NCI-H1436 treated with DMSO at 0.1 percent for 48 hours (cell line): ENCODE results near the gene DCLRE1C.
"Not testable (repeated sequence)": the region's sequence is repeated elsewhere in the genome, so short reads cannot be mapped to it uniquely, and the experiment has no call there.

ENCODE experiments used
- DNase-seq: peaks from one replicate; lab custom pipeline; 2025; lab: John Stamatoyannopoulos, UW

Gene DCLRE1C

DNA sequence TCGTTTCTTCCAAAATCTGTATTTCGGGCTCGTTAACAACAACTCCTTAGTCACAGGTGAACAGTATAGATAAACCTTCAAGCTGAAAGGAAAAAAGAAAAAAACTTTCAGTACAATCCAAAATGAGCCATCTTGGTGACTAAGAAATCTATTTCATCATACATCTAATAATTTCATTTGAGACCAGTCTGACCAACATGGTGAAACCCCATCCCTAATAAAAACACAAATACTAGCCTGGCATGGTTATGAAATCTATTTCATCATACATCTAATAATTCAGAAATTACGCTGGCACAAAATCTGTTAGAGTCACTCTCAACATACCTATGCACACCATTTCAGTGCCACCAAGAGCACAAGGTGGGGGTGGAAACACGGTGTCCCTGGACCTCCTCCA lies 8.8 kb downstream of the DCLRE1C start:
- no peak for DNase-seq

DNA sequence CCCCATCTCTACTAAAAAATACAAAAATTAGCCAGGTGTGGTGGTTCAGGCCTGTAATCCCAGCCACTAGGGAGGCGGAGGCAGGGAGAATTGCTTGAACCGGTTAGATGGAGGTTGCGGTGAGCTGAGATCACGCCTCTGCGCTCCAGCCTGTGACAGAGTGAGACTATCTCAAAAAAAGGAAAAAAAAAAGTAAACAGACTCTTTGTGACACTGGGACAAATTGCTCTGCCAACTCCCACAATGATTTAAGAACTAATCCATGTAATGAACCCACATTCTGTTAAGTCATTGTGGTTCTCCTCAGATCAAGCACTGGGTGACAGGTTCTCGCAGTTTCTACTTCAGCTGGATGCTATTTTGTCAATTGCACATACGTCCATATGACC lies 11.0 kb downstream of the DCLRE1C start:
- not testable (repeated sequence) for DNase-seq

DNA sequence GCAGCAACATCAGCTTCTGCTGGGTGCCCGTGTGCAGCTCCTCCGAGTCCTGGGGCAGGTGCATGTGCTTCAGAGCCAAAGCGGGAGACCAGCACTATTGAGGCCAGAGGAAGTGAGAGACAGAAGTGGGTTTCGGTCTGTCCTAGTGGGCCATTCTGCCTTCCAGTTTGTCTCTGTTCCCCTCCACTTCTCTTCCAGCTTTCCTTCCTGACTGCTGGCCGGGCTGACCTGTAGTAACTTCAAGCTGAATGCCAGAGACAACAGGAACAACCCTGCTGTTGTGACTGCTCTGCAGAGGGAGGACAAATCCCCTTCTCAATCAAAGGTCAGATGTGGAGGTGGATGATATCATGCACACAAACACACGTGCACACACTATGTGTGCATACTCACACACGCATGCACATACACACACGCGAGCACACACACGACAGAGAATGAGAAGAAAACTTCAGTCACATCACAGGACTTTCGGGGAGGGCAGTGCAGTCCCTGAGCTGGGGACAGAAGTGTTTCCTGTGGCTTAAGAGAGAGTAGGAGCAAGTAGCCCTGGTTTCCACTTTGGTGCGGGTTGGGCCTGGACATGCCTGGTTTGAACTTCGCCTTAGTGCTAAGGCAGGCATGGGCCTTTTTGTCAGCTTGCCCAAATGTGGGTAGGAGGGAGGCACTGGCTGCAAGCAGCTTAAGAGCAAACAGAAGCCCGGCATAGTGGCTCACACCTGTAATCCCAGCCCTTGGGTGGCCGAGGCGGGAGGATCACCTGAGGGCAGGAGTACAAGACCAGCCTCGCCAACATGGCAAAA lies 11.5 kb downstream of the DCLRE1C start:
- DNase-seq = not testable (repeated sequence)

DNA sequence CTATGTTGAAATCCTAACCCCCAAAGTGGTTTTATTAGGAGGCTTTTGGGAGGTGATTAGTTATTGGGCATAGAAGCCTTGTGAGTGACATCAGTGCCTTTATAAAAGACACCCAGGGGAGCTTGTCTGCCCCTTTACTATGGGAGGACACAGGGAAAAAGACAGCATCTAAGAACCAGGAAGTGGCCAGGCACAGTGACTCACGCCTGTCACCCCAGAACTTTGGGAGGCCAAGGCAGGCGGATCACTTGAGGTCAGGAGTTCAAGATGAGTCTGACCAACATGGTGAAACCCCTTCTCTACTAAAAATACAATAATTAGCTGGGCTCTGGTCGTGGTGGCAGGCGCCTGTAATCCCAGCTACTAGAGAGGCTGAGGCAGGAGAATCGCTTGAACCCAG lies 14.9 kb downstream of the DCLRE1C start:
- DNase-seq = not testable (repeated sequence)

DNA sequence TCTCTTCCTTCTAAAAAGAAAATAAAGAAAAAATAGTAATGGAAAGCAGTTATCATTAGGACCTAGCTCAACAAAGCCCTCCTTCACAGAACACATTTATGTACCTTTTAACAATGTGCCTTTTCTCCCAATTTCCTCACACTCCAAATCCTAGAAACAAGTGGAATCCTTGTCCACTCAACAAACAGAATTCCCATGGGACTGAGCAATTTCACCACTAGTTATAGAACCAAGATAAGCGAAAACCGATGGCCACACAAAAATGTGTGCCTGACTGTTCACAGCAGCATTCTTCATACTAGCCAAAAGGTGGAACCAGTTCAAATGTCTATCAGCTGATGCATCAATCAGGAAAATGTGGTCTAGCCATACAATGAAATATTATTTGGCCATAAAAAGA lies 17.3 kb downstream of the DCLRE1C start:
- DNase-seq = no peak

DNA sequence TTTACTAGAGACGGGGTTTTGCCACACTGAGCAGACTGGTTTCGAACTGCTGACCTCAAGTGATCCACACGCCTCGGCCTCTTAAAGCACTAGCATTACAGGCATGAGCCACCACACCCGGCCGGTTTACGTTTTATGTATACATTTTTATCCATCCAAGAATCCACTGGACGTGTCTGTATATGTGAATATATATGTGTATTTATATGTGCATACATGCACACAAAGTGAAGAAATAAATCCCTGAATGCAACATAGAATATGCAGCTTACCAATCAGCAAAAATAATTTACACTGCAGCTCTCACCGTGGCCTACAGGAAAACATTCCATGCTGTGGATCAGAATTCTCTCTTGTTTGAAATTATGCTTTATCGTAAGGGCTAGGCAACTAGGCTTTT lies 23.3 kb downstream of the DCLRE1C start:
- no peak for DNase-seq

DNA sequence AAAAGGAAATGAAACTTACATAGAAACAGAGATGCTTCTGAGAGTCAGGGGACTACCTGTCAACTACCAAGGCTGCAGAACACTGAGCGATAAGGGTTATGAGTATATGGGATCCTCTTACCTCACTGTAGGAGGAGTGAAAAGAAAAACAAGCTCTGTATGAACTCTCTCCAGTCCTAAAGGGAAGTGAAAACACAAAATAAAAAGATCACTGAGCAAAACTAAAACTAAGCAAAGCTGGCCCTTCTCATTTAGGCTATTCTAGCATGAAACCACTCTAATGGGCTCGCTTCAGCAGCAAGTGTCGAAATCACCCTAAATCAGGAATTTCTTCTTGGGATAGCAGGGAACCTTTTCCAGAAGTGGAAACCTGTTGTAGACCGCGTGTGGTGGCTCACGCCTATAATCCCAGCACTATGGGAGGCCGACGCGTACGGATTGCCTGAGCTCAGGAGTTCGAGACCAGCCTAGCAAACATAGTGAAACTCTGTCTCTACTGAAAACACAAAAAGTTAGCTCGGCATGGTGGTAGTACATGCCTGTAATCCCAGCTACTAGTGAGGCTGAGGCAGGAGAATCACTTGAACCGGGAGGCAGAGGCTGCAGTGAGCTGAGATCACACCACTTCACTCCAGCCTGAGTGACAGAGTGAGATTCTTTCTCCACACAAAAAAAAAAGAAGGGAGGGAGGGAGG lies 27.0 kb downstream of the DCLRE1C start:
- DNase-seq = no peak

DNA sequence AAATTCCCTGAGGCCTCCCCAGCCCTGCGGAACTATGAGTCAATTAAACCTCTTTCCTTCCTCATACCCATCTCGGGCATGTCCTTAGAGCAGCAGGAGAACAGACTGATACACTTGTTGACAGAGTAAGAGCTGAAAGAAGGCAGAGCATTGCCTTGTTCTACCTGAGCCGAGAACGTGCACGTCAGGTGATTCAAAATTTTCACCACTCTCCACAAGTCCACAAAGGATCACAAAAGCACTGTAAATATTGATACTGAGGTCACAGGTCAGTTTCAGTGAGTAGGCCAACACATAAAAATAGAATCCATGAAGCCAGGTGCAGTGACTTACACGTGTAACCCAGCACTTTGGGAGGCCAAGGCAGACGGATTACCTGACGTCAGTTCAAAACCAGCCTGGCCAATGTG lies 27.8 kb downstream of the DCLRE1C start:
- no peak for DNase-seq

DNA sequence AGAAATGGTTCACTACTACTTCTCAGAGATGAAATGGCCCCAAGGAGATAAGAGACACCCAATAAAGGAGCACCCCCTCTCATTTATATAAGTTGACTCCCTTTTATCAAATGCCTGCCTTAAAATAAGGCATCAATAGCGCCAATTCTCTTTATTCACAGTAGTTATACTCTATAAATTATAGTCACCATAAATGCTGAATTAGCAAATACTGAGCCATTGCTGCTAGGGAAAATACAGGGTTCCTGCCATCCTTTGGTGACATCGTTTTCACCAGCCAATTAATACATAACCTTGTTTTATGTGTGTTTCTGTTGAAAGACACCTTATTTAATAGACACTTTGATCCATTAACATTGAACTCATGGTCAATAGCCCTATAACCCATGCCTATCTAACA lies 28.6 kb downstream of the DCLRE1C start:
- no peak for DNase-seq

DNA sequence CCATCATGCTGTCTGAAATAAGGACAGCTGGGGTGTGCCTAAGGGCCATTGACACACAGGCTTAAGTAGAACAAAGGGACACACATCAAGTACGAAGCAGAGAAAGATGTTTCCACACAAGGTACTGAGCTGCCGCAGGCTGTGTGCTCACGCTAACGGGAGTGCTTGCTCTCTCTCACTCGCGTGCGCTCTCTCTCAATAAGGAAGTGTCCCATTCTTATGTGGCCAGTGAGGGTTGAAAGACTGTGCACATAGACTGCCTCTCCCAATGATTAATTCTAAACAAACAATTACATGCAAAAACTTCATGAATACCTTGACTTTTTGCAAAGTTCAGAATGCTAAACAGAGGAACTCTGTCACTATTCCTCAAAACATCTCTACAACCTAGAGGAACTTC lies 29.9 kb downstream of the DCLRE1C start:
- no peak for DNase-seq

DNA sequence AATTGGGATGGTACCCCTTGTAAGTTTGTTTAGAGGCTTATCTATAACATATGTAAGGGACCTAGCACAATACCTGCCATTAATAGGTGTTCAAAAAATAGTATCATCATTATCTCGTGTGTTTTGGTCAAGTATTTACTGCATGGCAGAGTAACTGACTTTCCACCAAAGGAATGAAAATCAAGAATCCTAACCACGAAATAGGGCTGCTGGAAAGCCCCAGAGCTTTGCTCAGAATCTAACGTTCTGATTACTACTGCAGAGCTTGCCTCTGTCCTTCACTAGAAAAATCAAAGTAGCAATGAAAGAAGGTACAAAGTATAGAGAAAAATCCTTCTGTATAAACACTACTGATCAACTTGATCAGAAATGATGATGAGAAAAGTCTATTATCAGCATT lies 34.9 kb downstream of the DCLRE1C start:
- no peak for DNase-seq

DNA sequence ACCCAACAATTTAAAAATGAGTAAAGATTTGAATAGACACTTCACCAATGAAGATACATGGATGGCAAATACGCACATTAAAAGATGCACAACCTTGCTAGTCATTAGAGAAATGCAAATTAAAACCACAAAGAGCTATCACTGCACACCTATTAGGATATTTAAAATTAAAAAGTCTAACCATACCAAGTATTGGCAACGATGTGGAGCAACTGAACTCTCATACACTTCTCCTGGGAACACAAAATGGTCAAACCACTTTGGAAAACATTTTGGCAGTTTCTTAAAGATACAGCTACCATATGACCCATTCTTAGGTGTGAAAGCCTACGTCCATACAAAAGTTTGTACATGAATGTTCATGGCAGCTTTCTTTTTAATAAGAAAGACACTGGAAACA lies 36.1 kb downstream of the DCLRE1C start:
- no peak for DNase-seq

DNA sequence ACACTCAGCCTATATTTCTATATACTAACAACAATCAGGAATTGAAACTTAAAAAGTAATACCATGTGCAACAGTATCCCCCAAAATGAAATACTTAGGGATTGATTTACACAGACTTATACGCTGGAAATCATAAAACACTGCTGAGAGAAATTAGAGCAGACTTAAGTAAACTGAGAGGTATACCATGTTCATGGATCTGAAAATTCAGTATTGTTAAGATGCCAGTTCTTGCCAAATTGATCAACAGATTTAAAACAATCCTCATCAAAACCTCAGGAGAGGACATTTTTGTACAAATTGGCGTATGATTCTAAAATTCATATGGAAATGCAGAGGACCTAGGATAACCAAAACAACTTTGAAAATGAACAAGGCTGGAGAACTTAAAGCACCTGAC lies 37.3 kb downstream of the DCLRE1C start:
- no peak for DNase-seq

DNA sequence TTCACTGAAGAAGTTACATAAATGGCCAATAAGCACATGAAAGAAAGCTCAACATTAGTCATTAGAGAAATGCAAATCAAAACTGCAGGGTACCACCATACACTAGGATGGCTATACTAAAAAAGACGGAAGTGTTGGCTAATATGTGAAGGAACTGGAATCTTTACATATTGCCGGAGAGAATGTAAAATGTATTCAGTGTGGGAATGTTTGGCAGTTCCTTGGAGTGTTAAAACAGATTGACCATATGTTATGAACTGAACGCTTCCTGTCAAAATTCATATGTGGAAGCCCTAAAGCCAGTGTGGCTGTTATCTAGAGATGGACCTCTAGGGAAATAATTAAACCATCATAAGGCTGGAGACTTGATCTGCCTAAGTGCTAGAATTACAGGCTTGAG lies 42.1 kb downstream of the DCLRE1C start:
- DNase-seq = no peak

DNA sequence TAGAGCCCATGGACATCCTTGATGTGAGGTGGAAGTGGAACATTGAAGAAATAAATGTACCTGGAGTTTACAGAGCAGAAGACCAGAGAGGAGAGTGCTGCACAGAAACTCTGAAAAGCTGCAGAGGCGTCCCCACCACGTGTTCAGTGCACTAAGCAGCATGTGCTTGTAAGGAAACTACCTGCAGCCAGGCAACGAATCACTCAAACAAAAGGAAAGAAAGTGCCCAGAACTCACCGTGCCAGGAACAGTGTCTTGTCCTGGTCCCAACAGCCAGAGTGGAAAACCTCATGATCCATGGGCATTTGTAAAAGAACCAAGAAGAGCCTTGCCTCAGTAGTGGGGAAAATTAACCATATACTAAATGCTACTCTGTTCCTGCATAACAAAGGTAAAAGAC lies 42.9 kb downstream of the DCLRE1C start:
- no peak for DNase-seq

DNA sequence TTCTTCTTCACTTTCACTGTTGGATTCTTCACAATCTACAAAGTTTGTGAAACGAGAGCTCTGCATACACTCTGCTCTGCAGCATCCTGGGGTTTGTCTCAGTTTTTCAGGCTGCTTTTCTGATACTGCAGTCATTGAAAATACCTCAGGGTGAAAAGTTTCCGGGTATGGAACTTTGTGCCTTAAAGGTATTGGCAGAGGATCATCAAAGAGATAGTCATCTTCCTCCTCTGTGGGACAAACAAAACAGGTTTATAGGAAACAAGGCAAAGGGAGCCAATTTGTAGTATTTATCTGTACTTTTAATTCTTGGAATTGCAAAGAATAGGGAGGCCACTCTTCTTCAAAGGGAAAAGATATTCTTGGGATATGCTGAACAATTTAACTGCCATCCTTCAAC lies 44.8 kb downstream of the DCLRE1C start:
- no peak for DNase-seq

DNA sequence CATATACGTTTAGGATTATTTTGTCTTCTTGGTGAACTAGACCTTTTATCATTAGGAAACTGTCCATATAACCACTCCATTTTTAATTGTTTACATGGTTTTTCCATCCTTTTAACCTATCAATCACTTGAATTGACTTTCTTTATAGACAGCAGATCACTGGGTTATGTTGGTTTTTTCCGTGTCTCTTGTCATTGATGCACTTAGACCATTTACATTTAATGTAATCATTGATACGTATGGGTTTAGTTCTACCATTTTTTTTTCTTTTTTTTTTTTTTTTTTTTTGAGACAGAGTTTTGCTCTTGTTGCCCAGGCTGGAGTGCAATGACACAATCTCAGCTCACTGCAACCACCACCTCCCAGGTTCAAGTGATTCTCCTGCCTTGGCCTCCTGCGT lies 46.3 kb downstream of the DCLRE1C start:
- not testable (repeated sequence) for DNase-seq

DNA sequence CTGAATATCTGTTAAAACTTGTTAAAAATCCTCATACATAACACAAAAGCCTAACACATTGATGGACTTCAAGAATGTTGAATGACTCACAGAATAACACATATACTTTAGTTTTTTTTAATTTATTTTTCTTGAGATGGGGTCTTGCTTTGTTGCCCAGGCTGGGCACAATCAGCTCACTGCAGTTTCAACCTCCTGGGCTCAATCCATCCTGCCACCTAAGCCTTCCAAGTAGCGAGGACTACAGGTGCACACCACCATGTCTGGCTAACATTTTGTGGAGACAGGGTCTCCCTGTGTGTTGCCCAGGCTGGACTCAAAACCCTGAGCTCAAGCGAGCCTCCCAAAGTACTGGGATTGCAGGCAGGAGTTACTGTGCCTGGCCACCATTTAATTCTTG lies 47.1 kb downstream of the DCLRE1C start:
- DNase-seq = no peak

DNA sequence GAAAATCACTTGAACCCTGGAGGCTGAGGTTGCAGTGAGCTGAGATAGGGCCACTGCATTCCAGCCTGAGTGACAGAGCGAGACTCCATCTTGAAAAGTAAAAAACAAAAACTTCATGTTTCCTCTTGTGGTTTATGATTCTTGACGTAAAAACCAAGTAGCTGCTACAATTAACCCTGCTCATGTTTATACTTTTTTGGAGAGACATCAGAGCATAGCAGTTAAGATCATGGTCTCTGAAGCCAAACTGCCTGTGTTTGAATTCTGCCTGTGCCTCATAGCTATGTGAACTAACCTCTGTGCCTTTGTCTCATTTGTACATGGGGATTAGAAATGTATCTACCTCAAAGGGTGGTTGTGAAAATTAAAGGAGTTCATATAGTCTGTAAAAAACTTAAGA lies 48.0 kb downstream of the DCLRE1C start:
- DNase-seq = no peak

DNA sequence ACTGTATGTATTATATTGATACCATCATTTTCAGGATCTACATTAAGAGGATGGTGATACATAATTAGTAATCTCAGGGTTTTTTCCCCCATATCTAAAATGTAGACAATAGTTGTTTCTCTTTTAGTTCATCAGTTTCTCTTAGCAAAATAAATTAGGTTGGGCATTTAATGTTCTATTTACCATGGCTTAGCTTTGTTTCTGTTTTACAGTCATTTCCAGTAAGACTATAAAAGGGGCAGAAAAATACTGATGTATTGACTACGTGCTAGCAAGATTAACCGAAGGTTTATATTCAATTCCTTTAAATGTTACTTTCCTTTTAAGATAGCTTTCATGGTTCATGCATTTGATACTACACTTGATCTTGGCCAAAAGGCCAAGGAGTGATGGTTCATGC lies 49.0 kb downstream of the DCLRE1C start:
- DNase-seq = no peak

DNA sequence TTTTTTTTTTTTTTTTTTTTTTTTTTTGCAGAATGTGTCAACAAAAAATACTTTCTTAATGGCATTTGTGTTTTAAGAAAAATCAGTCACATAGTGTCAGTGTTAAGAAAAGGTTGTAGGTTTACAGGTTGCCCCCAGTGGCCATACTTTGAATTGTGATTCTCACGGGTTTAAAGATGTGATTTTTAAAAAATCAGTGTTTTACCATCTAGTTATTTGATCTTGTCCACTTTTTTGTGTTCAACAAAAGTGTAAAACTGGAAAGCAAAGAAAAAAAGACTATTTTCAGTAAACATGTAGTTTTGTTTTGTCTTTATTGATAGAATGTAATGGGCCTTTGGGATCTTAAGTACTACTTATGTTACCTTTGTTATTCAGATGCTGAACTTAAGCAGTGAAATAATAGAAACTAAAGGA lies 49.6 kb downstream of the DCLRE1C start:
- no peak for DNase-seq

DNA sequence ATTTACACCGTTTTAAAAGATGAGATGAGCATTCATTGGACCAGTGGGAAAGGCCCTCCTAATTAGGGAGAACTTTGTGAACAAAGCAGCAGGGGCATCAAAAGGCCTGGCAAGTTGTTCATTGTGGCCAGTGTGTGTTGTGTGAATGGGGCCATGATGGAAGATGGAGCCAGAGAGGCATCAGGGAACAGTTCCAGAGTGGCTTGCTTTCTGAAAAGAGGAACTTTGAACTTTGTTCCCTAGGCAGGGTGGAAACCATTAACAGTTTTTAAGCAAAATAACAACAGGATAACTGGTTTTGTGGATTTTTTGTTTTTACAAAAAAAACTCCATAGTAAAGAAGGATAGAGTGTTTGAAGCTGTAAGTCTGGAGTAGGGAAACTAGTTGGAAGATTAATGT lies 62.7 kb downstream of the DCLRE1C start:
- DNase-seq = no peak

DNA sequence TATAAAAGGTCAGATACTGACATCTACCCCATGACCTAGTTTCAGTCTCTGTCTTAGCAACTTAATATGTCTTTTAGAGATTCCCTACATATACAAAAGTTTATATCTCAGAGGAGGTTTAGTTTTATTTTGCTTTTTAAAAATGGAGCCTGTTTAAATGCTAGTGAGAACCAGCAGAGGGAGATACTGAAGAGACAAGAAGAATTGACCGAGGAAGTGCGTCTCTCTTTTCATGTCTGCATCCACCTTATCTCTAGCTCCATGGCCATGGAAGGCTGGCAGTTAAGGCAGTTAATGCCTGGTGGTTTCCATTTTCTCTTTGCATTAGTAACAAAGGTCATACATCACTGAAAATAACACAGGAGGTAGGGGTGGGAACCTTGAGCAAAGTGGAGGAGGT lies 64.6 kb downstream of the DCLRE1C start:
- DNase-seq = no peak

DNA sequence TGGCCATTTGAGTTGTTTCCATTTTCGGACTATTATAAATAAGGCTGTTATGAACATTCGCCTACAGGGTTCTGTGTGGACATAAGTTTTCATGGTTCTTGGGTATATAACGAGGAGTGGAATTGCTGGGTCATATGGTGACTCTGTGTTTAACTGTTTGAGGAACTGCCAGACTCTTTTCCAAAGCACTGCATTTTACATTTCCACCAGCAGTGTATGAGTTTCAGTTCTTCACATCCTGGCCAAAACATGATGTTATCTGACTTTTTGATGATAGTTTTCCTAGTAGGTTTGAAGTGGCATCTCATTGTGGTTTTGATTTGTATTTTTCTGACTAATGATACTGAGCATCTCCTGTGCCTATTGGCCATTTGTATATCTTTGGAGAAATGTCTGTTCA lies 69.8 kb downstream of the DCLRE1C start:
- no peak for DNase-seq
